ENCODE results near the gene RTP5. TPM values are rescaled to one million over a fixed set of nuclear protein-coding genes. Genes with fewer than 3 reads are reported as not detected.
A peak's percentile ranks its signal among the peaks of the same experiment; 100 is the strongest.

The RTP5 gene
- total and polyA plus RNA-seq, 2 donors (not counting 1 experiment from before 2014, with no cell fraction given): not detected

GRCh38 chr2:241861264-241861663 lies 8.3 kb upstream of the RTP5 start:
- no peak overlapping the region for H3K27ac ChIP-seq (ENCODE audit: low read length in 2 of 2)
- peak overlapping the region; percentile 14 for H3K4me3 Mint-ChIP-seq
- H2AFZ ChIP-seq (ENCODE audit: insufficient read depth, low read depth, low read length, poor library complexity, severe bottlenecking): no peak overlapping the region
- TF ChIP-seq CTCF (IDR thresholded peaks at IDR 0.05) (no peak), EZH2 (IDR thresholded peaks at IDR 0.05; ENCODE audit: borderline replicate concordance, insufficient read depth, low read depth, low read length, poor library complexity, severe bottlenecking) (no peak)
- POLR2A ChIA-PET: no interaction called here
- no peaks in the 10 kb centered on the region for H4K20me1 ChIP-seq (ENCODE audit: control insufficient read depth, insufficient read depth, low read length, poor library complexity, severe bottlenecking)
- WGBS (ENCODE audit: insufficient coverage): 92% methylated on average over 1 of the region's 1 CpG
- H3K27ac Mint-ChIP-seq: peak overlapping the region; percentile 27
- H3K9me3 Mint-ChIP-seq (ENCODE audit: insufficient read depth): no peaks in the 10 kb centered on the region
- no peak overlapping the region for H3K4me3 ChIP-seq (ENCODE audit: control extremely low read depth in 1 of 5, extremely low read depth in 1 of 5, insufficient read depth in 1 of 5, low read depth in 2 of 5, low read length in 4 of 5)
- peaks cover 49% of the 10 kb centered on the region for H3K4me1 Mint-ChIP-seq
- H3K9ac ChIP-seq (ENCODE audit: low read length): no peak overlapping the region
- intact Hi-C loops (cut with micrococcal nuclease): no loop called here
- H3K36me3 ChIP-seq (replicated peaks in 1 of 2; ENCODE audit: control extremely low read depth in 1 of 2, control insufficient read depth in 1 of 2, extremely low read depth in 1 of 2, insufficient read depth in 2 of 2, low read length in 1 of 2): no peaks in the 10 kb centered on the region
- no peak overlapping the region for H3K4me2 ChIP-seq (replicated peaks; ENCODE audit: low read depth, low read length, poor library complexity, severe bottlenecking)
- CTCF ChIA-PET: no interaction called here
- H3K79me2 ChIP-seq (ENCODE audit: control insufficient read depth, insufficient read depth, low read length): no peaks in the 10 kb centered on the region
- DNase-seq (no peak), ATAC-seq (ENCODE audit: low read depth) (no peak)
- peaks cover 0 to 15% (median 0%) of the 10 kb centered on the region in 3 donors for H3K9me3 ChIP-seq (ENCODE audit: control extremely low read depth in 1 of 3, control insufficient read depth in 2 of 3, insufficient read depth in 1 of 3, low read length in 2 of 3)
- H3K4me1 ChIP-seq (ENCODE audit: control insufficient read depth in 2 of 2, insufficient read depth in 2 of 2, low read length in 2 of 2): peaks cover 36 to 54% of the 10 kb centered on the region in 2 donors
- H3K27me3 ChIP-seq (replicated peaks in 1 of 4; ENCODE audit: control extremely low read depth in 1 of 4, control insufficient read depth in 3 of 4, insufficient read depth in 4 of 4, low read length in 3 of 4): peaks cover 0 to 55% (median 36%) of the 10 kb centered on the region in 4 experiments
- H3K27me3 Mint-ChIP-seq: peaks cover 35% of the 10 kb centered on the region

- no peak overlapping the region for H3K4me3 Mint-ChIP-seq
- CTCF ChIA-PET: no interaction called here
- no peaks in the 10 kb centered on the region for H4K20me1 ChIP-seq (ENCODE audit: control insufficient read depth, insufficient read depth, low read length, poor library complexity, severe bottlenecking)
- H3K36me3 ChIP-seq (replicated peaks in 1 of 2; ENCODE audit: control extremely low read depth in 1 of 2, control insufficient read depth in 1 of 2, extremely low read depth in 1 of 2, insufficient read depth in 2 of 2, low read length in 1 of 2): no peaks in the 10 kb centered on the region
- no peaks in the 10 kb centered on the region for H3K9me3 Mint-ChIP-seq (ENCODE audit: insufficient read depth)
- H3K27ac Mint-ChIP-seq: no peak overlapping the region
- peaks cover 36 to 62% of the 10 kb centered on the region in 2 donors for H3K4me1 ChIP-seq (ENCODE audit: control insufficient read depth in 2 of 2, insufficient read depth in 2 of 2, low read length in 2 of 2)
- H3K4me2 ChIP-seq (replicated peaks; ENCODE audit: low read depth, low read length, poor library complexity, severe bottlenecking): no peak overlapping the region
- peaks cover 0 to 19% (median 0%) of the 10 kb centered on the region in 3 donors for H3K9me3 ChIP-seq (ENCODE audit: control extremely low read depth in 1 of 3, control insufficient read depth in 2 of 3, insufficient read depth in 1 of 3, low read length in 2 of 3)
- peaks cover 47% of the 10 kb centered on the region for H3K4me1 Mint-ChIP-seq
- no peak overlapping the region for H2AFZ ChIP-seq (ENCODE audit: insufficient read depth, low read depth, low read length, poor library complexity, severe bottlenecking)
- H3K27me3 Mint-ChIP-seq: peaks cover 35% of the 10 kb centered on the region
- TF ChIP-seq EZH2 (IDR thresholded peaks at IDR 0.05; ENCODE audit: borderline replicate concordance, insufficient read depth, low read depth, low read length, poor library complexity, severe bottlenecking) (no peak), CTCF (IDR thresholded peaks at IDR 0.05) (no peak)
- DNase-seq: no peak
- no peak overlapping the region for H3K27ac ChIP-seq (ENCODE audit: low read length in 2 of 2)
- no peak overlapping the region for H3K9ac ChIP-seq (ENCODE audit: low read length)
- no peaks in the 10 kb centered on the region for H3K79me2 ChIP-seq (ENCODE audit: control insufficient read depth, insufficient read depth, low read length)
- H3K4me3 ChIP-seq (ENCODE audit: control extremely low read depth in 1 of 5, extremely low read depth in 1 of 5, insufficient read depth in 1 of 5, low read depth in 2 of 5, low read length in 4 of 5): no peak overlapping the region
- H3K27me3 ChIP-seq (replicated peaks in 1 of 4; ENCODE audit: control extremely low read depth in 1 of 4, control insufficient read depth in 3 of 4, insufficient read depth in 4 of 4, low read length in 3 of 4): peaks cover 0 to 63% (median 39%) of the 10 kb centered on the region in 4 experiments
- 89% methylated on average over 8 of the region's 8 CpGs for WGBS (ENCODE audit: insufficient coverage)
- POLR2A ChIA-PET: no interaction called here
- intact Hi-C loops (cut with micrococcal nuclease): no loop called here
- ATAC-seq (ENCODE audit: low read depth): no peak
These were observed 7.4 kb upstream of the RTP5 start for GRCh38 chr2:241862093-241862492.

All from B cell (primary cell).